MM.1S (cell line): ENCODE measurements around the gene KRR1.

Experiments
- DNase-seq: peaks from one replicate; pipeline ENCODE4 v3.0.0-alpha.2; 2015
- H2AFZ ChIP-seq: fragments of 300-600 bp; sonication (generic); 2 replicates; pipeline ENCODE4 v1.6.0; 2016; ENCODE audit warnings: antibody characterized with exemption, low read length
- H3F3A ChIP-seq: fragments of 300-600 bp; sonication (generic); 2 replicates; pipeline ENCODE4 v1.6.1; 2016; ENCODE audit warnings: mild to moderate bottlenecking, antibody characterized with exemption, low read length, moderate library complexity, mixed read lengths; ENCODE audit not compliant: insufficient read depth
- H3K27ac ChIP-seq: fragments of 300-600 bp; sonication (generic); 2 replicates; pipeline ENCODE4 v1.5.1; 2016; ENCODE audit warnings: mild to moderate bottlenecking, low read length
- H3K27me3 ChIP-seq: fragments of 300-600 bp; sonication (generic); replicated peaks from 2 replicates; pipeline ENCODE4 v1.6.0; 2016; ENCODE audit warnings: low read length; ENCODE audit not compliant: insufficient read depth
- H3K36me3 ChIP-seq: fragments of 300-600 bp; sonication (generic); replicated peaks from 2 replicates; pipeline ENCODE4 v1.6.1; 2016; ENCODE audit warnings: mild to moderate bottlenecking, low read length, mixed read lengths; ENCODE audit not compliant: insufficient read depth
- H3K4me1 ChIP-seq: fragments of 300-600 bp; sonication (generic); 2 replicates; pipeline ENCODE4 v1.6.1; 2016; ENCODE audit warnings: low read length, mixed read lengths
- H3K4me2 ChIP-seq: fragments of 300-600 bp; sonication (generic); 2 replicates; pipeline ENCODE4 v1.6.0; 2016; ENCODE audit warnings: low read depth, low read length
- H3K4me3 ChIP-seq: fragments of 300-600 bp; sonication (generic); 2 replicates; pipeline ENCODE4 v1.5.1; 2016; ENCODE audit warnings: low read length, mixed read lengths
- H3K79me2 ChIP-seq: fragments of 300-600 bp; sonication (generic); 2 replicates; pipeline ENCODE4 v1.6.1; 2016; ENCODE audit warnings: mixed run types, low read length, mixed read lengths
- H3K9ac ChIP-seq: fragments of 300-600 bp; sonication (generic); 2 replicates; pipeline ENCODE4 v1.6.1; 2016; ENCODE audit warnings: low read length, mixed read lengths
- H3K9me2 ChIP-seq: fragments of 300-600 bp; sonication (generic); replicated peaks from 2 replicates; pipeline ENCODE4 v1.6.1; 2016; ENCODE audit warnings: mild to moderate bottlenecking, low read length, mixed read lengths; ENCODE audit not compliant: insufficient read depth
- H3K9me3 ChIP-seq: fragments of 300-600 bp; sonication (generic); replicated peaks from 2 replicates; pipeline ENCODE4 v1.6.1; 2016; ENCODE audit warnings: mild to moderate bottlenecking, low read length, mixed read lengths; ENCODE audit not compliant: insufficient read depth
- H4K20me1 ChIP-seq: fragments of 300-600 bp; sonication (generic); 2 replicates; pipeline ENCODE4 v1.6.1; 2016; ENCODE audit warnings: mild to moderate bottlenecking, low read length, moderate library complexity, mixed read lengths; ENCODE audit not compliant: insufficient read depth
- CTCF ChIP-seq: fragments of 300-600 bp; sonication (generic); IDR thresholded peaks from 2 replicates; pipeline ENCODE4 v1.5.1; 2016; ENCODE audit warnings: antibody characterized with exemption, low read length, mixed read lengths
- EZH2 ChIP-seq: fragments of 300-600 bp; sonication (generic); optimal IDR thresholded peaks from 2 replicates; pipeline ENCODE3; 2017; ENCODE audit warnings: low read depth, mild to moderate bottlenecking, antibody characterized with exemption, low read length, mixed read lengths
- EZH2phosphoT487 ChIP-seq: fragments of 300-600 bp; sonication (generic); IDR thresholded peaks from 2 replicates; pipeline ENCODE4 v1.6.1; 2018; ENCODE audit warnings: antibody characterized with exemption, low read length

The KRR1 gene

GRCh38 chr12:75509621-75510020 lies 1.8 kb downstream of the KRR1 start:
- no peak for DNase-seq
- H3K9me3 ChIP-seq = no peaks in the 10 kb centered on the region
- no peak overlapping the region for H2AFZ ChIP-seq
- no peaks in the 10 kb centered on the region; the same call in 1 of the 2 replicates for H4K20me1 ChIP-seq
- peaks cover 6% of the 10 kb centered on the region; the same call in 1 of the 2 replicates for H3F3A ChIP-seq
- H3K4me1 ChIP-seq = peaks cover 12% of the 10 kb centered on the region
- H3K9me2 ChIP-seq = no peaks in the 10 kb centered on the region
- H3K4me2 ChIP-seq = peak overlapping the region; percentile 86
- H3K4me3 ChIP-seq = no peak overlapping the region
- TF ChIP-seq EZH2phosphoT487 = no peak
- TF ChIP-seq CTCF = no peak
- no peak for TF ChIP-seq EZH2
- H3K9ac ChIP-seq = no peak overlapping the region
- H3K27ac ChIP-seq = no peak overlapping the region
- no peaks in the 10 kb centered on the region for H3K27me3 ChIP-seq
- 0 out of 2 replicates have a peak, but pooled peaks cover 2% of the 10 kb centered on the region for H3K36me3 ChIP-seq
- peaks cover 64% of the 10 kb centered on the region for H3K79me2 ChIP-seq

GRCh38 chr12:75508159-75508558 lies 3.2 kb downstream of the KRR1 start:
- H3K4me1 ChIP-seq = peaks cover 12% of the 10 kb centered on the region
- H3K9me3 ChIP-seq = no peaks in the 10 kb centered on the region
- H3F3A ChIP-seq = peaks cover 6% of the 10 kb centered on the region; the same call in 1 of the 2 replicates
- H3K36me3 ChIP-seq = 0 out of 2 replicates have a peak, but pooled peaks cover 5% of the 10 kb centered on the region
- no peak for TF ChIP-seq EZH2phosphoT487
- TF ChIP-seq CTCF = no peak
- TF ChIP-seq EZH2 = no peak
- no peak overlapping the region for H2AFZ ChIP-seq
- H3K27ac ChIP-seq = no peak overlapping the region
- no peak for DNase-seq
- H4K20me1 ChIP-seq = no peaks in the 10 kb centered on the region; the same call in 1 of the 2 replicates
- H3K9ac ChIP-seq = no peak overlapping the region
- no peak overlapping the region for H3K4me3 ChIP-seq
- H3K4me2 ChIP-seq = no peak overlapping the region
- peaks cover 65% of the 10 kb centered on the region for H3K79me2 ChIP-seq
- no peaks in the 10 kb centered on the region for H3K9me2 ChIP-seq
- no peaks in the 10 kb centered on the region for H3K27me3 ChIP-seq

GRCh38 chr12:75507086-75507485 lies 4.3 kb downstream of the KRR1 start:
- peaks cover 6% of the 10 kb centered on the region; the same call in 1 of the 2 replicates for H3F3A ChIP-seq
- DNase-seq = no peak
- TF ChIP-seq EZH2 = no peak
- no peak for TF ChIP-seq EZH2phosphoT487
- no peak for TF ChIP-seq CTCF
- no peak overlapping the region for H3K9ac ChIP-seq
- 0 out of 2 replicates have a peak, but pooled peaks cover 5% of the 10 kb centered on the region for H3K36me3 ChIP-seq
- H3K4me2 ChIP-seq = no peak overlapping the region
- peaks cover 65% of the 10 kb centered on the region for H3K79me2 ChIP-seq
- no peaks in the 10 kb centered on the region for H3K27me3 ChIP-seq
- no peak overlapping the region for H2AFZ ChIP-seq
- H3K27ac ChIP-seq = no peak overlapping the region
- H4K20me1 ChIP-seq = no peaks in the 10 kb centered on the region; the same call in 1 of the 2 replicates
- no peak overlapping the region for H3K4me3 ChIP-seq
- H3K4me1 ChIP-seq = peaks cover 11% of the 10 kb centered on the region
- no peaks in the 10 kb centered on the region for H3K9me2 ChIP-seq
- H3K9me3 ChIP-seq = no peaks in the 10 kb centered on the region
